KOPT-K1 (cell line): ENCODE measurements around the gene PSMB11.

ENCODE experiments used
- H3K27ac ChIP-seq: fragments of 200-600 bp; sonication (generic); 2 replicates; pipeline ENCODE4 v1.5.1; 2016; ENCODE audit warnings: antibody characterized with exemption, mild to moderate bottlenecking, low read depth, low read length; ENCODE audit not compliant: poor library complexity, severe bottlenecking
- H3K36me3 ChIP-seq: fragments of 200-600 bp; sonication (generic); 2 replicates; pipeline ENCODE4 v1.5.1; 2017; ENCODE audit warnings: antibody characterized with exemption, mild to moderate bottlenecking, low read length, moderate library complexity; ENCODE audit not compliant: insufficient read depth
- H3K9me3 ChIP-seq: fragments of 200-600 bp; sonication (generic); 2 replicates; pipeline ENCODE4 v1.5.1; 2017; ENCODE audit warnings: antibody characterized with exemption, low read length, mild to moderate bottlenecking; ENCODE audit not compliant: insufficient read depth, poor library complexity, severe bottlenecking

The PSMB11 gene

GRCh38 chr14:23025151-23025814, 16.7 kb upstream of the PSMB11 start:
- H3K27ac ChIP-seq: no peak overlapping the region
- no peaks in the 10 kb centered on the region for H3K9me3 ChIP-seq
- peaks cover 68% of the 10 kb centered on the region for H3K36me3 ChIP-seq

DNA sequence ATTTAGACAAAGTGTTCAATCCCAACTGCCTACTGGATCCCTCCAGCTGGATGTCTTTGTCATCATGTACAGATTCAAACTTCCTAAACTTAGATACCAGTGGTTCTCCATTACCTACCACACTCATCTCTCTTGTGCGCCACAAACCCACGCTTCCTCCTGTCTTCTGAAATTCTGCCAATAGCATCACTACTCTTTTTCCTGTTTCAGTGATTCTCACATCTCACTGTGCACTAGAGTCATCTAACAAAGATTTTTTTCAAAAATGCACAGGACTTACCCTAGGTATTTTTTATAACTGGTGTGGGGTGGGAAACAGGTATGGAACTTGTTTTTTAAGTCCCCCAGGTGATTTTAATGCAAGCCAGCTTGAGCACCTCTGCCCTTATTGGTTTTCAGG, 13.2 kb upstream of the PSMB11 start:
- H3K36me3 ChIP-seq: peaks cover 90% of the 10 kb centered on the region
- H3K9me3 ChIP-seq: no peaks in the 10 kb centered on the region
- no peak overlapping the region for H3K27ac ChIP-seq

DNA sequence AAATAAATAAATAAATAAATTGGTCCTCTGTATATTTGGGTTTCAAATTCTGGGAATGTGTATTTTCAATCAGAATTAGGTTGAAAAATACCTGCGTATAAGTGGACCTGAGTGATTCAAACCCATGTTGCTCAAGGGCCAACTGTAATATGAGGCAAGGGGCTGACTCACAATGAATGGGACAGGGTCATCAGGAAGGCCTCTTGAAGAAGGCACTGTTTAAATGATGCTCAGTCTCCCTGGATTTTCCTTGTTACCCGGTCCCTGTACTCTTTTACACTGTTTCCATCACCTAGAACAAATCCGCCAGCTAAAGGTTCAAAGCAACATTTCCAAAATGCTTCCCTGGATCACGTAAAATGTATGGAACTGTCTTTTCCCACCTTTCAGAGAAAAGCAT, 11.1 kb upstream of the PSMB11 start:
- H3K36me3 ChIP-seq: peaks cover 69% of the 10 kb centered on the region

DNA sequence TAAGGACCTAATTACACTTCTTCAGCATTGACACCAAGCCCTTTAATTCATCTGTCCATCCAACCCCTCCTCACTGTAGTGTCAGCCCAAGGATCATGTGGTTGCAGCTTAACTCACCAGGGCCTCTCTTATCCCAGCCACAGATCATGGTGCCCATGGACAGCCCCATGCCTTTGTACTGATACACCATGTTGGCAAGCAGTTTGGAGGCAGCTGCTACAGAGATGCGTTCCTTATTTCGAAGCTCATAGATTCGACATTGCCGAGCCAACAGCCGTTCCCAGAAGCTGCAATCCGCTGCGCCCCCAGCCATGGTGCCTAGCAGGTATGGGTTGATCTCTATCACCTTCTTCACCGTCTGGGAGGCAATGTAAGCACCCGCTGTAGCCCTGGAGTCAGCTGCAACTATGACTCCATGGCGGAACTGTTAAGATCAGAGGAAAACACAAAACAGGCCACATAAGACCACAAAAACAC, 8.7 kb upstream of the PSMB11 start:
- peaks cover 53% of the 10 kb centered on the region for H3K36me3 ChIP-seq
- peak overlapping the region; percentile 87 for H3K27ac ChIP-seq
- H3K9me3 ChIP-seq: no peaks in the 10 kb centered on the region

More for the DNA sequence above, 11.1 kb upstream of the PSMB11 start:
- H3K9me3 ChIP-seq: no peaks in the 10 kb centered on the region
- no peak overlapping the region for H3K27ac ChIP-seq

DNA sequence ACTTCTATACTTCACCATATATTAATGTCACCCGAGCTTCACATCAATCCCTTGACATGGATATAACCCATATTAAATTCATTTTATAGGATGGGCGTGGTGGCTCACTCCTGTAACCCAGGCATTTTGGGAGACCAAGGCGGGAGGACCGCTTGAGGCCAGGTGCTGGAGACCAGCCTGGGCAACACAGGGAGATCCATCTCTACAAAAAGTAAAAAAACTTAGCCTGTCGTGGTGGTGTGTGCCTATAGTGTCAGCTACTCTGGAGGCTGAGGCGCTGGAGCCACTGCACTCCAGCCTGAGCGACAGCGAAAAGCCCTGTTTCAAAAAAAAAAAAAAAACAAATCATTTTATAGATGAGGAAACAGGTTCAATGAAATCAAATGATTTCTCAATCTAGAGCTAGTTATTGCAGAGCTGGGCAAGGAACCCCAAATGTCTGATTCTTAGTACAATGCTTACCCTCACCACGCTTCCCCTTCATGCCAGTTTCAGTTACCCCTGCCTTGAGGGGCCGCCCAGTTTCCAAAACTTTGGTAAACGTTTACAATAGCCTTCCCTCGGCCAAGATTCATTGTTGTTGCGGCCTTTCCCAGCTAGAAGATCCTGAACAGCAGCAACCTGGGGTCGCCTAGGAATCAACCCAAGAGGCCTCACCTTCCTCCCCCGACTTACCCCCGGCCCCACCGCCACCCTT, 8.1 kb upstream of the PSMB11 start:
- no peaks in the 10 kb centered on the region for H3K9me3 ChIP-seq
- peak overlapping the region; percentile 87 for H3K27ac ChIP-seq
- peaks cover 47% of the 10 kb centered on the region for H3K36me3 ChIP-seq

GRCh38 chr14:23034498-23035302, 7.3 kb upstream of the PSMB11 start, which contains the start of gene PSMB5:
PSMB5 (minus strand) TSS chr14:23034900; CDS start chr14:23034881, 19 bp downstream.
- H3K36me3 ChIP-seq: peaks cover 40% of the 10 kb centered on the region
- H3K9me3 ChIP-seq: no peaks in the 10 kb centered on the region

GRCh38 chr14:23035303-23036144, 6.5 kb upstream of the PSMB11 start:
- Histone ChIP-seq H3K27ac (peak overlapping the region; percentile 87), H3K9me3 (no peaks in the 10 kb centered on the region), H3K36me3 (peaks cover 31% of the 10 kb centered on the region)

More at GRCh38 chr14:23034498-23035302, 7.3 kb upstream of the PSMB11 start, which contains the start of gene PSMB5:
- H3K27ac ChIP-seq: peak within 1 kb of the TSS; percentile 87

DNA sequence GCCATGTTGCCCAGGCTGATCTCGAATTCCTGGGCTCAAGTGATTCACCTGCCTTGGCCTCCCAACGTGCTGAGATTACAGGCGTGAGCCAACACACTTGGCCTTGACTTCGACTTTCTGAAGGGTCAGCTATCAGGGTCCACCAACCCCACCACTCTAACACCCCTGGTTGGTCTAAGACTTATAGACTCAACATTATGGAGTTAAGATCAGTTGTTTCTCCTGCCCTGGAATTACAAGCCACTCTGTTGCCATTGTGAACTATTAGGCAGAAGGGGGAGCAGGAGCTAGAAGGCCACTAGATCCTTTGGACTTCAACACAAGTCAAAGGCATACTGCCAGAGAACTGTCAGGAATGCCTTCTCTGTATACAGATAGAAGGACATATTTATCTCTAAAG, 1.9 kb upstream of the PSMB11 start:
- no peaks in the 10 kb centered on the region for H3K36me3 ChIP-seq
- H3K27ac ChIP-seq: no peak overlapping the region
- no peaks in the 10 kb centered on the region for H3K9me3 ChIP-seq

DNA sequence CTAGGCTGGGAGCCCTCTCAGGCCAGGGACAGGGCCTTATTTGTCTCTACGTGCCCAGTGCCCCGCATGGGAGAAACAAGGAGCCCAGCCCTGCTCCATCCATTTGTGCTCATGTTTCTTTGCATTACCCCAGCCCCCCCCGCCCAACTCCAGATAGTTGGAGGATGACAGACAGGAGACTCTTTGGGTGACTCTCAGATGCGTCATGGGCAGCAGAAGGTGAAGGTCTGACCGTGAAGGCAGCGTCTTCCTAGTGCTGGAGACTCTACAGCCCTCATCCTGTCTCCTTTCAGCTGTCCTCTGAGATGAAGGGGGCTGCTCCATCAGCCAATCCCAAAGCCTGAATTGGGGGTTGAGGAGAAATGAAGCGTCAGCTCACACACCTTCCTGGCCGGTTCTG, 283 bp upstream of the PSMB11 start:
- H3K27ac ChIP-seq: no peak overlapping the region
- H3K36me3 ChIP-seq: no peaks in the 10 kb centered on the region
- H3K9me3 ChIP-seq: no peaks in the 10 kb centered on the region

DNA sequence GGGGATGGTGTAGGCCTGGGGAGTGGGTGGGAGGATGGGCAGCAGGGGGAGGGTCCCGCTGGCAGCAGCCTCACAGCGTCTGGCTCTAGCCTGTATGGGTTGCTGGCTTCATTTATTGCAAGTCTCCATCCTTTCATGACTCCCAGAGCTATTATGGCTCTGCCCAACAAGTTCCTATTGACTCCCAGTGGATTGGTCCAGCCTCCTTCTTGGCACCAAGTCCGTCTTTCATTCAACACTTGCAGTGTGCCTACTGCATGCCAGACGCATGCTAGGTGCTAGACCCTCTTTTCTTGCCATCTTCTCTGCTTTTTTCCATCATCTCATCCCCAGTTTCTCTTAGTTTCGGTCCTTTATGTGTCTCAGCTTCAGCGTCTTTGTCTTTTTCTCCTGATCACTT, 1.1 kb downstream of the PSMB11 start:
- H3K36me3 ChIP-seq: no peaks in the 10 kb centered on the region
- no peaks in the 10 kb centered on the region for H3K9me3 ChIP-seq
- no peak overlapping the region for H3K27ac ChIP-seq

GRCh38 chr14:23043754-23044153, 1.7 kb downstream of the PSMB11 start:
- no peak overlapping the region for H3K27ac ChIP-seq
- H3K9me3 ChIP-seq: no peaks in the 10 kb centered on the region
- H3K36me3 ChIP-seq: no peaks in the 10 kb centered on the region

DNA sequence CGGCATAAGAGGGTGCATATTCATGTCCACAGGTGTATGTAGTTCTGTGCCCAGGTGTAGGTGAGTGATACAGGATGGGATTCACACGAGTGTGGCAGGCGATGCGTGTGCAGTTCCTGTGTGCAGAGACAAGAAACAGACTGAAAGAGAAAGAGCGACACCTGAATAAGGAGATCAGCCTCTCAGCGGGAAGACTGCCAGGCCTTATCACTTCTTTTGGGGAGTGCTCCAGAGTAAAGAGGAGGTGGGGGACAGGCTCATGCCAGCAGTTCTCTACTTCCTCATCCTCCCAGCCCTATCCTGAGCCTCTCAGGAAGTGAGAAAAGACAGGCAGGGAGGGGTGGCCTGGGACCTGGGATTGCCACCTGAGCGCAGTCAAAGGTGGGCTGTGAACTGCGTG, 2.8 kb downstream of the PSMB11 start:
- Histone ChIP-seq H3K9me3 (no peaks in the 10 kb centered on the region), H3K27ac (no peak overlapping the region), H3K36me3 (no peaks in the 10 kb centered on the region)

GRCh38 chr14:23045419-23046357, 3.7 kb downstream of the PSMB11 start:
- Histone ChIP-seq H3K9me3 (no peaks in the 10 kb centered on the region), H3K27ac (no peak overlapping the region), H3K36me3 (no peaks in the 10 kb centered on the region)
